ENCODE measurements around the gene CNRIP1.

Gene CNRIP1

GRCh38 chr2:68341583-68341982 lies 21.8 kb upstream of the CNRIP1 start:
- CTCF ChIA-PET = no interaction called here

GRCh38 chr2:68341062-68341329 lies 21.2 kb upstream of the CNRIP1 start:
- CTCF ChIA-PET = interaction anchor here (0.5 to 0.7 kb wide), 2 partner anchors 11 to 673 kb away, joined by 3 to 4 read pairs; no protein-coding TSS in a partner anchor

More at GRCh38 chr2:68341583-68341982, 21.8 kb upstream of the CNRIP1 start:
- no peak for TF ChIP-seq CTCF (conservative IDR thresholded peaks at IDR 0.05; ENCODE audit: low read depth)
- DNase-seq (ENCODE audit: low spot score) = no peak
- H3K27ac ChIP-seq = no peak overlapping the region
- POLR2A ChIA-PET (ENCODE audit: low non-redundant PET) = no interaction called here

GRCh38 chr2:68340226-68341061 lies 20.7 kb upstream of the CNRIP1 start:
- no peak for DNase-seq (ENCODE audit: low spot score)
- ChIA-PET CTCF (interaction anchor here (0.5 to 0.7 kb wide), 3 partner anchors 12 to 674 kb away, joined by 3 to 4 read pairs (median 4); no protein-coding TSS in a partner anchor), POLR2A (ENCODE audit: low non-redundant PET) (no interaction called here)
- TF ChIP-seq CTCF (conservative IDR thresholded peaks at IDR 0.05; ENCODE audit: low read depth) = no peak
- no peak overlapping the region for H3K27ac ChIP-seq

More at GRCh38 chr2:68341062-68341329, 21.2 kb upstream of the CNRIP1 start:
- no peak for TF ChIP-seq CTCF (conservative IDR thresholded peaks at IDR 0.05; ENCODE audit: low read depth)
- POLR2A ChIA-PET (ENCODE audit: low non-redundant PET) = no interaction called here
- DNase-seq (ENCODE audit: low spot score) = no peak
- H3K27ac ChIP-seq = no peak overlapping the region

- ChIA-PET CTCF (interaction anchor here (0.5 to 0.7 kb wide), 3 partner anchors 107 to 852 kb away, joined by 3 read pairs; no protein-coding TSS in a partner anchor), POLR2A (ENCODE audit: low non-redundant PET) (no interaction called here)
- peak; percentile 78 for DNase-seq (ENCODE audit: low spot score)
- H3K27ac ChIP-seq = no peak overlapping the region
- TF ChIP-seq CTCF (conservative IDR thresholded peaks at IDR 0.05; ENCODE audit: low read depth) = no peak
Observed at GRCh38 chr2:68336192-68336591, 16.4 kb upstream of the CNRIP1 start.

GRCh38 chr2:68333931-68334330 lies 14.2 kb upstream of the CNRIP1 start:
- TF ChIP-seq CTCF (conservative IDR thresholded peaks at IDR 0.05; ENCODE audit: low read depth) = no peak
- no peak overlapping the region for H3K27ac ChIP-seq
- POLR2A ChIA-PET (ENCODE audit: low non-redundant PET) = no interaction called here
- CTCF ChIA-PET = no interaction called here
- no peak for DNase-seq (ENCODE audit: low spot score)

- no peak for TF ChIP-seq CTCF (conservative IDR thresholded peaks at IDR 0.05; ENCODE audit: low read depth)
- ChIA-PET CTCF (no interaction called here), POLR2A (ENCODE audit: low non-redundant PET) (no interaction called here)
- H3K27ac ChIP-seq = no peak overlapping the region
- DNase-seq (ENCODE audit: low spot score) = no peak
Observed at GRCh38 chr2:68333009-68333408, 13.3 kb upstream of the CNRIP1 start.

Data from RWPE1 (cell line).